Right lung (tissue), 5 donors: ENCODE measurements around the gene STK26. TPM values are rescaled to one million over a fixed set of nuclear protein-coding genes. Genes with fewer than 3 reads are reported as not detected.
"Not testable (repeated sequence)": the region's sequence is repeated elsewhere in the genome, so short reads cannot be mapped to it uniquely, and the experiment has no call there.

Experiments
- DNase-seq, 2 donors: peaks; one replicate each; pipeline ENCODE4 v3.0.0-alpha.2; 2013
- polyA plus RNA-seq, 5 donors: library from polyadenylated mRNA; unstranded; fragments of 120-200 nt; gene quantifications; one replicate each; pipeline versions ENCODE4 v1.2.1 to v1.2.3, GENCODE V29; 2013; ENCODE audit warnings: inconsistent platforms in 1 of 5, low replicate concordance in 1 of 5; ENCODE audit not compliant: insufficient read length in 5 of 5, insufficient read depth in 1 of 5

Gene STK26
- polyA plus RNA-seq, 5 donors = 12.2 to 26.1 (median 20.8) TPM

GRCh38 chrX:132034648-132035047, 11.5 kb downstream of the STK26 start:
- DNase-seq = no peak

GRCh38 chrX:132037479-132037993, 14.4 kb downstream of the STK26 start:
- no peak for DNase-seq

GRCh38 chrX:132040066-132040465, 17.0 kb downstream of the STK26 start:
- DNase-seq = no peak

GRCh38 chrX:132041015-132041414, 17.9 kb downstream of the STK26 start:
- DNase-seq = no peak

- DNase-seq = no peak
Observed at GRCh38 chrX:132043977-132044376, 20.9 kb downstream of the STK26 start.

- DNase-seq = no peak
Observed at GRCh38 chrX:132044953-132045352, 21.9 kb downstream of the STK26 start.

GRCh38 chrX:132045456-132045855, 22.4 kb downstream of the STK26 start:
- DNase-seq = no peak

GRCh38 chrX:132046533-132046932, 23.4 kb downstream of the STK26 start:
- no peak for DNase-seq

GRCh38 chrX:132051778-132052177, 28.7 kb downstream of the STK26 start:
- DNase-seq = not testable (repeated sequence)

- DNase-seq = no peak
Observed at GRCh38 chrX:132058050-132058449, 34.9 kb downstream of the STK26 start.

- DNase-seq = no peak
Observed at GRCh38 chrX:132058975-132059374, 35.9 kb downstream of the STK26 start.

- DNase-seq = no peak
Observed at GRCh38 chrX:132059973-132060540, 37.0 kb downstream of the STK26 start.

- DNase-seq = no peak
Observed at GRCh38 chrX:132063334-132063733, 40.2 kb downstream of the STK26 start.

GRCh38 chrX:132063862-132064261, 40.8 kb downstream of the STK26 start:
- no peak for DNase-seq

- no peak for DNase-seq
Observed at GRCh38 chrX:132068405-132068804, 45.3 kb downstream of the STK26 start.

GRCh38 chrX:132071254-132071653, 48.2 kb downstream of the STK26 start:
- DNase-seq = peak in 1 of 2 donors; percentile 9

- no peak for DNase-seq
Observed at GRCh38 chrX:132077414-132077813, 54.3 kb downstream of the STK26 start.

- no peak for DNase-seq
Observed at GRCh38 chrX:132077912-132078311, 54.8 kb downstream of the STK26 start.

- DNase-seq = no peak
Observed at GRCh38 chrX:132085786-132086185, 62.7 kb downstream of the STK26 start.

GRCh38 chrX:132086672-132087071, 63.6 kb downstream of the STK26 start:
- DNase-seq = no peak

GRCh38 chrX:132088864-132089263, 65.8 kb downstream of the STK26 start:
- DNase-seq = no peak

- no peak for DNase-seq
Observed at GRCh38 chrX:132090403-132091159, 67.5 kb downstream of the STK26 start.

- peak; percentile 11 to 30 for DNase-seq
Observed at GRCh38 chrX:132092439-132093065, 69.5 kb downstream of the STK26 start.
